Jurkat, Clone E6-1 (cell line): ENCODE results near the gene DIAPH1.
A peak's percentile ranks its signal among the peaks of the same experiment; 100 is the strongest.

Experiments used
- DNase-seq: peaks from one replicate; pipeline ENCODE4 v3.0.0-alpha.2; 2011; ENCODE audit warnings: low read depth, low spot score
- H3K4me3 ChIP-seq: 2 replicates; pipeline ENCODE4 v1.5.1; 2011; ENCODE audit warnings: mild to moderate bottlenecking, low read length, control low read depth, moderate library complexity

The DIAPH1 gene

DNA sequence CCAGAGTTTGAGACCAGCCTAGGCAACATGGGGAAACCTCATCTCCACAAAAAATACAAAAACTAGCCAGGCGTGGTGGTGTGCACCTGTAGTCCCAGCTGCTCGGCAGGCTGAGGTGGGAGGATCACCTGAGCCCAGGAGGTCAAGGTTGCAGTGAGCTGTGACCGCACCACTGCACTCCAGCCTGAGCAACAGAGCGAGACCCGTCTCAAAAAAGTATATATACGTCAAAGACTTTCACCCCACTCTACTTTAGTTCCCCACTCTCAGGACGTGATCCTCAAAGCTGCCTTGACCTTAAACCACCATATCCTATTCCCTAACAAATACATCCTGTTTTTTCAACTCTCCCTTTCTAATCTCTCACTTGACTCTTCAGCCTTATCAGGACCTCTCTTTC, 88.9 kb downstream of the DIAPH1 start:
- H3K4me3 ChIP-seq: no peak overlapping the region
- no peak for DNase-seq

DNA sequence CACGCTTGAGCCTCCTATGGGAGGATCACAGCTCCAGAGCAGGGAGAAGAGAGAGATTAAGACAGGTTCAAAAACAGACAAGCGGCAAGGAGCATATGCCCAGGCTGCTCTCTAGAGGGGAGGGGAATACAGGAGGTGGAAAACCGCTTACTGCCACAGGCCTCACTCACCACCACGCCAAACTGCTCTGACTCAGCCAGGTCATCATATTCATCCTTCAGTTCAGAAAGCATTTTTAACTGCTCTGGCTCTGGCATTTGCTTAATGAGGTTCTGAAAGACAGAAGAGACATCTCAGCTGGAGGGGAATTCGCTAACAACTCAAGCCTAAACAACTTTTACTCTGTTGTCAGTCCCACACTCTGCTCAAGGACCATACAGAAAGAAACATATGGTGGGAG, 89.8 kb downstream of the DIAPH1 start:
- no peak overlapping the region for H3K4me3 ChIP-seq
- no peak for DNase-seq

DNA sequence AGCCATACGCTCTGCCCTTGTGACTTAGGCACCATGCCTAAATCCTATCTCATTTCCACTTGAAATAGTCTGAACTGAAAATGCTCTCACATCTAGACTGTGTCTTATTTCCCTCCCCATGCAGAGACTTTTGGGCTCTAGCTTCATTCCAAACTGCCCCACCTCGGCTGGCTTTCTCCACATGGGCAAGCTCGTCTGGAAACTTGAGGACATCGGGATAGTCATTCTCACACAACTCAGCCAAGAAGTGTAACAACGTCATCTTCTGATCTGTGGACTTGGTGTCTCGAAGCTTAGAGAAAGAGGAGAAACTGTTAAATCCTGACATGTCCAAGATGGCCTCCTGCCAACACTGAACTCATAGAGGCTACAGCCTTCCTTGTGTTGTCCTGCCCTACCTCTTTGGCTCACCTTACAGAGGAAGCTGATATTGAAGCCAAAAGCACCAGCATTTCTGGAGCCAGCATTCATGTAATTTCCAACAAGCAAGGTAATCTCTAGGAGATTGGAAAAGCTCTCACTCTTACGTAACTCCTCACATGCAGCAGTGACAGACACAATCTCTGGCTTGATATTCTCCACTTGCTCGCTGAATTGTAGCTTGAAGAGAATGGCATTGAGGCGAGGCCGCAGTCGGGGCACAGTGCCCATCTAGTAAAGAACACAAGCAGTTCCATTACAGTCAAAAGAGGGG, 90.4 kb downstream of the DIAPH1 start:
- no peak for DNase-seq

DNA sequence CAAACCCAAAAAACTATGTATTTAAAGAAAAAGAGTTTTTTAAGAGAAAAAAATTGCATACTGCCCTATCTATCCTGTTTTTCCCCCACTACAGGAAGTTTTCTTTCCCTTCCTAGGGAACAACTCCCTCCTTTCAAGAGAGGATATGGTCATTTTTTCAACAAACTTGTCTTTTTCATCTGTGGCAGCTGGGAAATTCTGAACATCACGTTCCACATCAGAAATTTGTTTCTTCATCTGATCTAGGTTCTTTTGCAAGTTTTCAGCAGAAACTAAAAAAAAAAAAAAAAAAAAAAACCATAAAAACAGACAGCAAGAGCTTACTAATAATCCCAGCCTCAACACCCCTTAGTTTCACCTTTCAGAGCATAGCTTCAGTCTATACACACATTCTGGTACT, 91.4 kb downstream of the DIAPH1 start:
- no peak for DNase-seq

More for the DNA sequence above, 90.4 kb downstream of the DIAPH1 start:
- H3K4me3 ChIP-seq: no peak overlapping the region

DNA sequence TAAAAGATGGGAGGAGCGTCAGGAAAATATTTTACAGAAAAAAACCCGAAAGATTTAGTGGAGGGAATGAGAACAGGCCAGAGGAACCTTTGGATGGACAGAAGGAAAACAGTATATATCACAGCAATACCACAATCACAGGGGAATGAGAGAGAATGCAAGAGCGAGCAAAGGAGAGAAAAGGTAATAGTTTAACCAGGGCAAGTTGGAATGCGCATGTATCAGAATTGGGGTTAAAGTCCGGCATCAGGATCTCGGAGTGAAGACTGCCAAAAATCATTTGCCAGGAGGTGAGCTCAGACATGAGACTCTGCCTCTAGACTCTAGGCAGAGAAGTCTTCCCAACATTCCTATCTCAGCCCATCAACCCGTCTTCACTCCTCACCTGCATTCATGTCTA, 93.1 kb downstream of the DIAPH1 start:
- no peak overlapping the region for H3K4me3 ChIP-seq
- no peak for DNase-seq

More for the DNA sequence above, 91.4 kb downstream of the DIAPH1 start:
- no peak overlapping the region for H3K4me3 ChIP-seq

DNA sequence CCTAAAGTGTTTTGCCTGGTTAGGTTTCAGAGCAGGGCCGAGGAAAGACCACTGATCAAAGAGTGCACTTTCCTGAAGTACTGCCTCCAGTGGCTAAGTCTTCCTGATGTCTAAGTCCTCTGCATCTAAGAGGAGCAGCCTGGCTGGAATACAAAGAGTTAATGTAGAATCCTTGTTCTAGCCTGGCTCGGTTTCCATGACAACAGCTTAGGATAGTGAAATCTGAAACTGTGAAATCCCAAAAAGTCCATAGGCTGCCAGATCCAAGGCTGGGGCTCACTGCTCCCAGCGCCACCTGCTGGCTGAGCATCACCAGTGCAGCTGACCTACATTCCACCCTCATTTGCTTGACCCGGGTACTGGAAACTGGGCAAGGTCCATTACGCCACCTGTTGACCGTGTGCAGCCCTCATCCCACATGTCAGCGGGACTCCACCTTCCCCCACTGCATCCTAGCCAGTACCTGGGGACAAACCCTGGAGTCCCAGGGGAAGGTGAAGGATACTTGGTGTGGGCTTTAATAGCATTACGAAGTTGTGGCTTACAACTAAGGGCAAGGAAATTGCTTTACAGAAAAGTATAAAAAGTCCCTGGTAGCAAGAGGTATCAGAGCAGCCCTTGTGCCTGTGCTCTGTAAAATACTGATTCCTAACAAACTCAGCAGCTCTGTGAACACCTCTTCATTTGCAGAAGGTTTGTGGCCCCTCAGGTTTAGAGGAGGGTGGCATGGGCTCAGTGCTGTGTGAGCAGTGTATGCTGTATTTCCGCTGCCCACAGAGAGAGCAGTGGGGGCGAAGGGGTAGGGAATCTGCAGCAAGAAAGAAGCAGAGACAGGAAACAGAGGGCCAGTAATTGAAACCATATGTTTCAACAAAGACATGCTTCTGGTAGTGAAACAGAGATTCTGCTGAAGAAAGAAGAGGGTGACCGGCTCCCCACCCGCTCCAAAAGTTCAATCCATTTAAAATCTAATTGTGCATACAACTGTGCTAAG, 93.9 kb downstream of the DIAPH1 start:
- H3K4me3 ChIP-seq: no peak overlapping the region
- DNase-seq: peak; percentile 12

DNA sequence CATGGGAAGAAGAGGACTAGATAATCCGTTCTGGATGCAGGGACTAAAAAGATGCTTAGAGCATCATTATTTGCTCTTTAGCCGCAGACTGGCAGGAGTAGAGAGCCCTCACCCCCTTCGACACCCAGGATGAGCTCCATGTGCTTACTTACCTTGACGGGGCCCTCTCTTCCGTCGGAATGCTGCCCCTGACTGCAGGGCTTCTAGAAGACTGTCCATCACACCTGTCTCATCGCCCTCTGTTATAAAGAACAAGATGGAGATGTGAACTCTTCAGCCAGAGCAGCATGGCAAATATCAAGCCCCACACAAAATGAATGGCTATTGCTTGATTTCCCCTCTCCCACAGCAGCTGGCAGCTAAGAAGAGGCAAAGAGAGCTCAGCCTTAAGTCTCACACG, 94.8 kb downstream of the DIAPH1 start:
- no peak for DNase-seq
- no peak overlapping the region for H3K4me3 ChIP-seq

GRCh38 chr5:141522301-141522700, 96.5 kb downstream of the DIAPH1 start:
- H3K4me3 ChIP-seq: no peak overlapping the region
- no peak for DNase-seq

GRCh38 chr5:141521244-141521781, 97.5 kb downstream of the DIAPH1 start:
- H3K4me3 ChIP-seq: no peak overlapping the region
- DNase-seq: no peak

DNA sequence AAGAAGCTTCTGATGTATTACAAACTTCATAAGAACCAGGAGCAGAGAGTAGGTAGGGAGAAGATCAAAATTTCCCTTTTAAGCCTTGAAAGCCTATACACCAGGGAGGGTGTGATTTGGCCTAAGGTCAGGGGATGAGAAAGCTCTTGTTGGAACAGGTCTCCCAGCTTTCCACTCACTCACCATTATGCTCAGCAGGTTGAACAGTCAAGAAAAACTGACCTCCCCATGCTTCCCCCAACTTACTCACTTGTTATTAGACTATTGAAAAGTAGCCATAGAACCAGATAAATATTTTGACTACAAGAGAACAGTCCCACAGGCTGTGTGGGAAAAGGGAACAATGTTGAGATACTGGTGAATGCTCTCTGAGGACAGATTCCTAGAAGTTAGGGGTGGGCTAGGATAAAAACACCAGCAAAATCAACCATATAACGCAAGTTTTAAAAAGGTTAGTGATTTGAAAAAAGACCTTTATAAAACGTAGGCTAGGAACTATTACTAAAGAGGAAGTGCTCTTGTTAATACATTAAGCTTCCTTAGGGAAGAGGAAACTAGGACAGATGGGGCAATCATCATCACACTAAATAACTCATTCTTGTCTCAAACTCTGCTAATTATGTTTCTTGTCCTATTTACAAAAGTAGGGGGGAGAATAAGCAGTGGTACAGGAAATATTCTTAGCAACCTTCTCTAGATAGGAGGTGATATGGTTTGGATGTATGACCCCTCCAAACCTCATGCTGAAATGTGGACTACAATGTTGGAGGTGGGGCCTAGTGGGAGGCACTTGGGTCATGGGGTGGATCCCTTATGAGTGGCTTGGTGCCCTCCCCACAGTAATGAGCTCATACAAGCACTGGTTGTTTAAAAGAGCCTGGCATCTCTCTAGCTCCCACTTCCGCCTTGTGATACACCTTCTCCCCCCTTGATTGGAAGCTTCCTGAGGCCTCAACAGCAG, 98.9 kb downstream of the DIAPH1 start:
- no peak for DNase-seq
- no peak overlapping the region for H3K4me3 ChIP-seq

DNA sequence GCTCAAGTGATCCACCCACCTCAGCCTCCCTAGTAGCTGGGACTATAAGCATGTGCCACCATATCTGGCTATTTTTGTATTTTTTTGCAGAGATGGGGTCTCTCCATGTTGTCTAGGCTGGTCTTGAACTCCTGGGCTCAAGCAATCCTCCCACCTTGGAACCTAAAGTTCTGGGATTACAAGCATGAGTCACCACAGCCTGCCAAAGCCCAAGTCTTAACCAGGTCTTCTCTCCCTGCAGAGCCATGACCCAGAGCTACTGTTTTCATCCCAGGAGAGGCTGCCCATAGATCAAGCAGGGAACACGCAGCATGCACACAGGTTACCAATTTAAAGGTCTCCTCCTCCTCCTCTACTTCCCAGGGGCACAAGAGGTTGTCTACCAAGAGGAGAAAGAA, 100.2 kb downstream of the DIAPH1 start:
- no peak overlapping the region for H3K4me3 ChIP-seq
- DNase-seq: no peak

- DNase-seq: no peak
- no peak overlapping the region for H3K4me3 ChIP-seq
Measured at GRCh38 chr5:141517880-141518617, 100.8 kb downstream of the DIAPH1 start.

- no peak for DNase-seq
- H3K4me3 ChIP-seq: no peak overlapping the region
Measured at GRCh38 chr5:141517312-141517711, 101.5 kb downstream of the DIAPH1 start.

DNA sequence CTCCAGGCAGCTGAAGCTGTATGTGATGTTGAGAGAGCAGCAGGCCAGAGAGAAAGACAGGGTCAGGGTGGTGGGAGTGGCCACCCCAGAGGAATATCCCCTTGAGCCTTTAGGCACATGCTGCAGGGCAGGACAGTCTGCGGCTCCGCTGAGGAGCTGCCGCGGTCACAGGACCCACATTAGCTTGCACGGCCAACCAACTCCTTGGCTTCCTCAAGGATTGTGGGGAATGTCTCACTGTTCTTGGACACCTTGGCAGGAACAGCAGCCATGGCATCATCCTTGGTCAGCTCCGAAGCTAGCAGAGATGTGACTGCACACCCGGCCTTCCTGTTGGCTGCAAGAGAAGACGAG, 102.2 kb downstream of the DIAPH1 start:
- H3K4me3 ChIP-seq: no peak overlapping the region
- no peak for DNase-seq

DNA sequence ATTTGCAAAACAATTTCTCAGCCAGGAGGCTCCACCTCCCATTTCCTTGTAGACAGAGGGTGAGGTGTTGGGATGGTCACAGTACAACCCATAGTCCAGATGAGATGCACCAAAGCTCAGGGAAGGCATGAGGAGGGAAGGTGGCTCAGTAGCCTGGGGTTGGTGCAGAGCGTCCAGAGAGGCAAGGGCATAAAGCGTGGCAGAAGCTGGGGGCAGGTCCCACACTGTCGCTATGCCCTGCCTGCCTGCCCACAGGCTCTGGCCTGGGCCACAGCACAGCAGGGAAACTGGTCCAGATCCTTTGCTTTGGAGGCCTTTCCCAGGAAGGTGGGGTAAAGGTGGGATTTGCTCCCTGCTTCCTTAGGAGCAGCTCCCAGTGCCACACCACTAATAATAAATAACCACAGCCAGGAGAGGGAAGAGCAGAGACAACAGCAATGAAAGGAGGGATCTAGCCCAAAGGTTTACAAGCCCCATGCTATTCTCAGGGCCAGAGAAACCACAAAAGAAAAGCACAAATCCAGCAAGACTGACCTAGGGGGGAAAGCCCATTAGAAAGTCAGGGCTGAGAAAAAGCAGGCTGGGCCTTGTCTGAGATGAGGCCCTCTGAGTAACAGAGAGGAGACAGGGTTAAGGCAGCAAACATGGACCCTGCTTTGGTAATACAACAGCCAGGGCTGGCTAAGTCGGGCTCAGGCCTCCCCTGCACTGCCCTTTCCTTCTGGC, 102.7 kb downstream of the DIAPH1 start:
- no peak for DNase-seq

DNA sequence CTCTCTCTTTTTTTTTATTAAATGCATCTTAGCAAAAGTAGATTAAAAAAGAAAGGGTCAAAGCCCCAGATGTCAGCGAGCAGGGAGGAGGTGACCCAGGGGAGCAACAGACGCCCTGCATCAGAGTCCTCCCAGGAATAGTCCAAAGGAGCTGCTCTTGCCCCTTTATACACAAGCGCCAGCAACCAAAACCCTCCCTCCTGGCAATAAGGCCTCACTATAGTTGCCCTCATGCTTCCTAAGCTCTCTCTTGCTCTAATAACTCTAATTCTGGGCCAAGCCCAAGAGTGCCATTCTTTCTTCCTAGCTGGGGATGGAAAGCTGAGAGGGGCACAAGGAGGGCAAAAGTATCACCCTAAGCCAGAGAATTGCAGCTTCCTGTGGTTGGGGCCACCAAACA, 103.7 kb downstream of the DIAPH1 start:
- no peak overlapping the region for H3K4me3 ChIP-seq
- no peak for DNase-seq

More for the DNA sequence above, 102.7 kb downstream of the DIAPH1 start:
- no peak overlapping the region for H3K4me3 ChIP-seq

DNA sequence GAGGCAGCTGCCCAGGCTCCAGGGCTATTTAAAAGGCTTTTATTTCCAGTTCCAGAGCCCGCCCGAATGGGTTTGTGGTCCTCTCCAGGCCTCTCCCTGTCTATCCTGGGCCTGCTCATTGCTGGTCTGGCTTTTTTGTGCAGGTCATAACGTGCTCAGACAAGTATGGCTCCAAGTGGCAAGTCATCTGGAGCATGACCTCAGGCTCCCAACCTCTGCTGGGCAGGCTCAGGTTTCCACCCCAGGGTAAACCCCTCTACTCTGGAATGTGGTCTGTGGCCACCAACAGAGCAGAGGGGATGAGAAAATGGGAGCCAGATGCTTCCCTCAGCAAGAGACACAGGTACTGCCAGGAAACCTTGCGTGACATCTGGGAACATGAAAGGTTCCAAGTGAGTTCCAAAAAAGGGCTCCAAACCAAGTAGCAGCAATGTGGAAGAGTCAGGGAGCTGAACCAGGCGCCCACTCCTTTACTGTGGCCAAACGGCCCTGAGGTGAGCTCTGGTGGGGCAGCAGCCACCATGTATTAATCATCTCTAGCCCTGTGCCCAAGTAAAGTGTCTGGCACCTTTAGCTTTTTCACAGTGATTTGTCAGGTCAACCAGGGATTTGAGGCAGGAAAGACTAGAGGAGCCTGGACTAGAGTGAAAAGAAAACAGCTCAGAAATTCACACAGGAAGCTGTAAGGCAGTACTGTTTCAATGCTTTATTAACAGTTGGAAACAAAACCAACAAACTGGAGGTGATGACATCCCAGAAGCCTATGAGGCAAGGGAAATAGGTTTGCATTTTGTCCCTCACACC, 104.3 kb downstream of the DIAPH1 start:
- H3K4me3 ChIP-seq: no peak overlapping the region
- DNase-seq: no peak
